Measurements from ENCODE around the gene ANAPC5.
"Not testable (repeated sequence)": the region's sequence is repeated elsewhere in the genome, so short reads cannot be mapped to it uniquely, and the experiment has no call there.

Gene ANAPC5

GRCh38 chr12:121307397-121307796 is 44.8 kb downstream of the ANAPC5 start:
- not testable (repeated sequence) for DNase-seq

- DNase-seq: no peak
These were observed 47.9 kb downstream of the ANAPC5 start for GRCh38 chr12:121304306-121304705.

GRCh38 chr12:121301876-121302275 is 50.3 kb downstream of the ANAPC5 start:
- no peak for DNase-seq

GRCh38 chr12:121300083-121300819 is 52.0 kb downstream of the ANAPC5 start:
- DNase-seq: peak; percentile 4

- DNase-seq: peak; percentile 14
These were observed 52.5 kb downstream of the ANAPC5 start for GRCh38 chr12:121299662-121300061.

- not testable (repeated sequence) for DNase-seq
These were observed 53.8 kb downstream of the ANAPC5 start for GRCh38 chr12:121298411-121298810.

- peak; percentile 46 for DNase-seq
These were observed 54.7 kb downstream of the ANAPC5 start for GRCh38 chr12:121297435-121297991.

- peak; percentile 89 for DNase-seq
These were observed 55.4 kb downstream of the ANAPC5 start, which contains the start of gene CAMKK2 for GRCh38 chr12:121296618-121297434. Gene CAMKK2 (minus strand): TSS chr12:121296709. CDS start chr12:121274526, 22,183 bp downstream.

- peak; percentile 64 for DNase-seq
These were observed 56.2 kb downstream of the ANAPC5 start for GRCh38 chr12:121295746-121296617.

- DNase-seq: no peak
These were observed 57.0 kb downstream of the ANAPC5 start for GRCh38 chr12:121295116-121295745.

GRCh38 chr12:121294151-121294889 is 57.9 kb downstream of the ANAPC5 start:
- DNase-seq: no peak

GRCh38 chr12:121293603-121294002 is 58.6 kb downstream of the ANAPC5 start:
- DNase-seq: no peak

- DNase-seq: no peak
These were observed 61.8 kb downstream of the ANAPC5 start for GRCh38 chr12:121290410-121290809.

GRCh38 chr12:121289962-121290361 is 62.2 kb downstream of the ANAPC5 start:
- no peak for DNase-seq

- no peak for DNase-seq
These were observed 63.2 kb downstream of the ANAPC5 start for GRCh38 chr12:121288986-121289385.

- no peak for DNase-seq
These were observed 63.9 kb downstream of the ANAPC5 start for GRCh38 chr12:121288158-121288845.

- no peak for DNase-seq
These were observed 64.8 kb downstream of the ANAPC5 start for GRCh38 chr12:121287267-121287954.

- no peak for DNase-seq
These were observed 66.4 kb downstream of the ANAPC5 start for GRCh38 chr12:121285856-121286255.

- no peak for DNase-seq
These were observed 67.4 kb downstream of the ANAPC5 start for GRCh38 chr12:121284551-121285390.
